HG03342 (cell line): ENCODE measurements around the gene DCAF7.

Source experiments
- ATAC-seq: cut with Tn5 transposase; IDR thresholded peaks from one replicate; pipeline ENCODE4 v1.9.1; 2021; ENCODE audit warnings: mild to moderate bottlenecking, moderate library complexity; ENCODE audit not compliant: unreplicated experiment

DCAF7 gene

DNA sequence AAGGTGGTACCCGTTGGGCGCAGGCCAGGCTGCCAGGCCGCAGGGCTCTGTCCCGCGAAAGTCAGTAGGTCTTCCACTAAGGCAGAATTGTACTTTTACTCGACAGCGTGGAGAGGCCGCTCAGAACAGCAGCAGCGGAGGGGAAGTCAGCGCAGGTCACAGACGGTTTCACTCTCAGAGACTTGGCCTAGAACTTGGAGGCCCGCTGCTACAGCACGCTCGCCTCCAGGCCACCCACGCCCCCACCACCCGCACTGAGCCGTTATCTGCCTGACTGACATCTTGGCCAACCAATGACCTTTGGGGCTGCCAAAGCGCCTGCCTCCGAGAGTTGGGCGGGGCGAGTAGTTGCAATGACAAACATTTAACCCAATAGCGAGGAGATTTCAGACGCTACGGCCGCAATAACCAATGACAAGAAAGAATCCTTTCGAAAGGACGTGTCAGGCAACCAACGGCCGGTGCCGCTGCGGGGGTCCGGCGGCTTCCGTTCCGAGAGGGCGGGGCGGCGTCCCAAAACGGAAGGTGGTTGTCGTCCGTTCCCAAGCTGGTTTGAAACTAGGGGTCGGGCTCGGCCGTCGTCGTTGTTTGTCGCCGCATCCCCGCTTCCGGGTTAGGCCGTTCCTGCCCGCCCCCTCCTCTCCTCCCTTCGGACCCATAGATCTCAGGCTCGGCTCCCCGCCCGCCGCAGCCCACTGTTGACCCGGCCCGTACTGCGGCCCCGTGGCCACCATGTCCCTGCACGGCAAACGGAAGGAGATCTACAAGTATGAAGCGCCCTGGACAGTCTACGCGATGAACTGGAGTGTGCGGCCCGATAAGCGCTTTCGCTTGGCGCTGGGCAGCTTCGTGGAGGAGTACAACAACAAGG, at the start of gene DCAF7:
DCAF7 (plus strand) TSS at position 532 of the 871 bp plus-strand sequence; CDS start at position 733, 201 bp downstream.
- ATAC-seq = peak; percentile 94

GRCh38 chr17:63500543-63501390, 49.5 kb upstream of the DCAF7 start:
- no peak for ATAC-seq

- ATAC-seq = no peak
These were observed 47.0 kb upstream of the DCAF7 start for GRCh38 chr17:63503341-63503705.

GRCh38 chr17:63504261-63504660, 46.0 kb upstream of the DCAF7 start:
- ATAC-seq = no peak

DNA sequence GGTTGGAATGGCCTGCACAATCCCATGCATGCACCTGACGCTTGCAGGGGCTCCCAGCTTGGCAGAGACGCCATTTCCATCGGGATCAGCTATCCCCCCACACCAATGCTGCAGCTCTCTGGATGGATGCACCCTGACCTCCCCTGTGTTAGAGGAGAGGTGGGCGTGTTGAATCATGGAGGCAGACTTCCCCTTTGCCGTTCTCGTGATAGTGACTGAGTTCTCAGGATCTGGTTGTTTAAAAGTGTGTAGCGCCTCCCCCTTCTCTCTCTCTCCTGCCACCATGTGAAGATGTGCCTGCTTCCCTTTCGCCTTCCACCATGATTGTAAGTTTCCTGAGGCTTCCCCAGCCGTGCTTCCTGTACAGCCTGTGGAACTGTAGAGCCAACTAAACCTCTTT, 44.9 kb upstream of the DCAF7 start:
- no peak for ATAC-seq

GRCh38 chr17:63506627-63507026, 43.6 kb upstream of the DCAF7 start:
- ATAC-seq = no peak

DNA sequence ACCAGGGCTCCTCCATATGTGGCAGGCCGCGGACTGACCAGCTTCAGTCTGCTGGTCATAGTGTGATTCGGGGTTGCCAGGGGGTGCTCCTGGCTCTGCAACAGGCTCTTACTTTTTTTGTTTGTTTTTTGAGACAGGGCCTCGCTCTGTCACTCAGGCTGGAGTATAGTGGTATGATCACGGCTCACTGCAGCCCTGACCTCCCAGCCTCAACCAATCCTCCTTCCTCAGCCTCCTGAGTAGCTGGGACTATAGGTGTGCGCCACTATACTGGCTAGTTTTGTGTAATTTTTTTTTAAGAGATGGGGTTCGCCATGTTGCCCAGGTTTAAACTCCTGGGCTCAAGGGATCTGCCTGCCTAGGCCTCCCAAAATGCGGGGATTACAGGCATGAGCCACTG, 38.9 kb upstream of the DCAF7 start:
- ATAC-seq = no peak

DNA sequence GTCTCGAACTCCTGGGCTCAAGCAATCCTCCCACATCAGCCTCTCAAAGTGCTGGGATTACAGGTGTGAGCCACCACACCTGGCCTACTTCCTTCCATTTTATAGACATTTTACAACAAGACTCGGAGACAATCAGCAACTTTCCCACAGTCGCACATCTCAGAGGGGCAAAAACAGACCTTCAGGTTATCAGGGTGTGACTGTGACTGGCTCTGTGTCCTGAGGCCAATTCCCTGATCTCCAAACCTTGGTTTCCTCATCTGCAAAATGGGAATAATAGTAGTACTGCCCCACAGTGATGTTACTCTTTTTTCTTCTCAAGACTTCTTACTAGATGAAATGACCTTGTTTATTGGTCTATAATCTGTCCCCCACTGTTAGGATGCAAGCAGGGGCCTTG, 37.9 kb upstream of the DCAF7 start:
- no peak for ATAC-seq

DNA sequence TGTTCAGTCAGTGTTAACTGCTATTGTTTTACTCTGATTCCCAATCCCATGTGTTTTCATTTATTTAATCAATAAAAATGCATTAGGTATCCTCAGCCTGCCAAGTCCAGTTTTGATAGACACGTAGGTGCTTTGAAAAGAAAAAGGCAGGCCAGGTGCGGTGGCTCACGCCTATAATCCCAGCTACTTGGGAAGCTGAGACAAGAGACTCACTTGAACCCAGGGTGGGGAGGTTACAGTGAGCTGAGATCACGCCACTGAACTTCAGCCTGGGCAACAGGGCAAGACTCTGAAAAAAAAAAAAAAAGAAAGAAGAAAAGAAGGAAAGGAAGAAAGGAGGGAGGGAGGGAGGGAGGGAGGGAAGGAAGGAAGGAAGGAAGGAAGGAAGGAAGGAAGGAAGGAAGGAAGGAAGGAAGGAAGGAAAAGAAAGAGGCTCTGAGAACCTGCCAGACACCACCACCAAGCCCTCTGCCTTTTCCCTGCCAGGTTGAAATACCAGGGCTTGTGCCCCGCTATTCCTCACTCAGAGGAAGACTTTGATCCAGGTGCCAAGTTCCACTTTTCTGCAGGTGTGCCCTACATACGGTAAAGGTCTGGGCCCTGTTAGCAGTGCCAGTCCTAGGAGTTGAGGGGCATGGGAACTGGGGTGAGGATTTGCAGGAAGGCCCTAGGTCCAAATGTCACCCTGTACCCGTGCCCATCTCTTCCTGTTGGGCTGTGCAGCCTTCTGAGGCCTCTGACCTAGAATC, 37.2 kb upstream of the DCAF7 start:
- ATAC-seq = no peak

- no peak for ATAC-seq
These were observed 35.8 kb upstream of the DCAF7 start for GRCh38 chr17:63514477-63514876.

DNA sequence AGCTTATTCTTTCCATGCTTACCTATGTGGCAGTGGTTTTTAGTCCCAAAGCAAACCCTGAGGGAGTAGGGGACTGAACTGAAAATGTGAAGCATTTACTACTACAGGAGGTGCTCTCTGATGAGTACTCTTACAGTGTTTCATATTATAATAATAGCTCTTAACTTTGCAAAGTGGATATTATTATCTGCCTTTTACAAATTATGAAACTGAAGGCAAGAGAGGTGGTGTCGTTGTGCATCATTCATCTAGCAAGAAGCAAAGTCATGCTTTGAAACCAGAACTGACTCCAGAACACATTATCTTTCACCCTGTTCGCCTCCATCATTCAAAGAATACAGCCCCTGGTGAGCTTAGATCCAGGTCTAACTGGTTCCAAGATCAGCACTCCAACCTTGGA, 35.3 kb upstream of the DCAF7 start:
- ATAC-seq = no peak

- no peak for ATAC-seq
These were observed 34.9 kb upstream of the DCAF7 start for GRCh38 chr17:63515426-63515825.

DNA sequence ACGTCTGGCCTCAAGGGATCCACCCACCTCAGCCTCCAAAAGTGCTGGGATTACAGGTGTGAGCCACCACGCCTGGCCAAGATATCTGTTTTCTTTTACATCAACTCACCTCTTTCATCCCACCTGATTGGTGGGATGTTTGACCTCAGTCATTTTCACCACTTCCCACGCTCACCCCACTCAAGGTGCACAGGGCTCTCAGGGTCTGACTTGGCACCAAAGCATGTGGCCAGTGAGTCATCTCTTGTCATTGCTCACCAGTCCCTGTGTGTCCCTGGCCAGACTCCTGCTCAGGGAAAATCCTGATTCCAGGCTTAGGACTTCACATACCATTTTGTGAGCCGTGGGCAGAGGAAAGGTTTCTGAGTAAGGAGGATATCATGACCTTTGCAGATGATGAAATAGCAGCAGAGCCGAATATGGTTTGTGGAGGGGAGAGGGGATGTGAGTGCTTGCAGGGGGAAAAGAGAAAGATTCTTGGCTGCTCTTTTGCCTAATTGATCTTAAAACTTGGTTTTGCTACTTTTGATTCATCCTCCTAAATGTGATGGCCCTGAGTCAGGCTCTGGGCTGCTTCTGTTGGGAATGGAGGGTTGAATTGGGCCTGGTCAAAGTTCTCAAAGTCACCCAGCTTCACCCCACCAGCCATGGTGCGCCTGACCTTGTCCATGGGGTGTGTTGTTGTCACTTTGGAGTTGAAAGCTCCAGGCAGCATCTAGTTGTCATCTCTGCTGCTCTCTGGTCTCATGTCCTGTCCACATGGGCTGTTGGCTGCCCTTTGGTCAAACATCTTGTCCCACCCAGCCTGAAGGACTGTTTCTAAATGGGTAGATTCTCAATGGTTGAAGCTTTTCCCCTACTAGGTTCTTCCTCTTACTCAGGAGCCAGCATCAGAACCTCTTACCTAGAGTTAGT, 33.1 kb upstream of the DCAF7 start:
- no peak for ATAC-seq

GRCh38 chr17:63517825-63518534, 32.3 kb upstream of the DCAF7 start:
- ATAC-seq = no peak

DNA sequence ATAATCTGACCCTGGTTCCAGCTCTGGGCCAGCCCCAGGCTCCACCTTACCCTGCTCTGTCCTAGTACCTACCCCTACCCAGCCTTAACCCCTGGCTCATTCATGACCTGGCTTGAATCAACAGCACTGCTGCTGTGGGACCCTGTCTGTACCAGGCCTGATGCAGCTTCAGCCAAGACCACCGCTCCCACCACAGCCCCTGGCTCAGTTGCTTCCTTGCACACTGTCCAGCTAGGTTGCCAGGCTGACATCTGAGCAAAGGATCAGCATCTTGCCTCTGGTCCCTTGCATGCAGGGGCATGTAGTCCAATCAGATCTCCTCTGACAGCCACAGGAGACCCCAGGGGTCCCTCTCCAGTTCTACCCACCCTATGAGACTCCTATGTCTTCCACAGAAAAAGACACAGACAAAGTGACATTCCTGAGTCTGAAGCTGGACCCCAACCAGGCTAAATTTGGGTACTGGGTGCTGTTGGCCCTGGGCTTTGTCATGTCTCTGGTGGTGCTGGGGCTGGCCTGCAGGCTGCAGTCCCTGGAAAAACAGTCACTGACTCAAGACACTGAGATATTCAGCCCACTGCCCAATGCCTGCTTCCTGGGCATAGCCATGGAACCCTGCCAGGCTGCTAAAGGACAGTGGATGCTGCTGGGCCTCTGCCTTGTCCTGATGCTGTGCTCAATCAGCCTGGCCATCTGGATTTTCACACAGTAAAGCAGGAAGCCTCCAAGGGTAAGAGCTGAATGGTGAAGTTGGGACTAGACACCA, 31.0 kb upstream of the DCAF7 start:
- ATAC-seq = no peak

DNA sequence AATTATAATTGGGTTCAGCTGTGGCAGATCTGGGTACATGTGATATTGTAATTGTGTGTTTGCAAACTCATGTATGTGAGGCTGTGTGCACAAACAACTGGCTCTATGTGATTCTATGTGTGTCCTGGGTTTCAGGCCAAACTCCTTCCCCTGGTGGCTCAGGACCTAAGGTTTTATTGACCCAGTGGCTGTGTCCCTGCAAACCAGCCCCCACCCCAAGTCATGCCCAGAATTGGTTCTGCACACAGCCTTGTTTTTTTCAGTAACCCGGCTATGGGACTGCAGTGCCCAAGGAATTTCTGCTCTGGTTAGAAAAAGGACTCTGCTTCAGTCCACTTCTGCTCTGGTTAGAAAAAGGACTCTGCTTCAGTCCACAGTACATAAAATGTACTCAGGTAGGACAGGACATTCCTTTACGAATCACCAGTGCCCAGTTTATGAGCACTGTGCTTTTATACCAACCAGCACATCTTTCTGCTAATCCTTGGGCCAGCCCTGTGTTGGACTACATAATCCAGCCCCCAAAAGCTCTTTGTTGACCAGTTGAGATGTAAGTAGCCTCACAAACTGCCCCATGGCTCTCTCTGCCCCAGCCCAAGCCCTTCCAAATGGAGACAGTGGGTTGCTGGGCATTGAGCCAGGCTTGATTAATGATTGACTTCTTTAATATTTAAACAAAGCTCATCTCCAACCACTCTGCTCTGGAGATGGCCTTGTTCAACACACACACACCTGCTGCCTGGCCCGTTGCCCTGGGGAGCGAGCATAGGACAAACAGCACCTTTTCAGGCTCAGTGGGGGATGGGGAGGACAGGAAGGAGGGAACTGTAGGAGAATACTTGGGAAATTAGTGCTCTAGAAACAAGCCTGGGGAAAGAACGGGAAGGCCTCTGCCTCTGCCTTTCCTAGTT, 30.1 kb upstream of the DCAF7 start:
- ATAC-seq = no peak

DNA sequence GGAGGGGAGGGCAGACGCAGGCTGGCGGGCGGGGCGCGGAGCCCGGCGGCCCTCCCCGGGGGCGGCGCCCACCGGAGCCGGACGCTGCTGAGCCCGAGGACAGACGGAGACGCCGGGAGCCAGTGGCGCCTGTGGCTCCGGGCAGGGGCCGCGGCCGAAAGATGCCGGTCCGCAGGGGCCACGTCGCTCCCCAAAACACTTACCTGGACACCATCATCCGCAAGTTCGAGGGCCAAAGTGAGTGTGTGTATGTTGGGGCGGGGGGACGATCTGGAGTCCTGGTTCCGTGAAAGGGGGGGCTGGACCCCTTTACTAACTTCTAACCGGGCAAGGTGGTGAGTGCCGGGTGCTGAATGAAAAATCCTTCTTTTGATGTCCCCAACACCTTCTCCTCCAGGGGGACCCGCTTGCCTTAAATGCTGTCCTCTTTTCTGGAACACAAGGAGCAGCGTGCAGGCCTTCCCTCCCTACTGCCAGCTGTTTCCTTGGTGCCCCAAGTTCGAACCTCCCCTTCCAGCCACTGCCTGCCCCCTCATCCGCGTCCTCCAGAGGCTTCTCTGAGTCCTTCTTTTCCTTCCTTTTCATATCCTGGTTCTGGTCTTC, 26.9 kb upstream of the DCAF7 start, which contains the start of gene KCNH6:
KCNH6 (plus strand) TSS at position 106 of the 603 bp plus-strand sequence; CDS start at position 162, 56 bp downstream.
- ATAC-seq = no peak
